Raji (cell line): ENCODE data around the gene POLR1D.

ENCODE experiments used
- POLR2A ChIP-seq: IDR thresholded peaks from 2 replicates; pipeline ENCODE4 v1.6.1; 2011; ENCODE audit warnings: low read depth, low read length, control low read depth; ENCODE audit not compliant: insufficient read depth

Gene POLR1D

DNA sequence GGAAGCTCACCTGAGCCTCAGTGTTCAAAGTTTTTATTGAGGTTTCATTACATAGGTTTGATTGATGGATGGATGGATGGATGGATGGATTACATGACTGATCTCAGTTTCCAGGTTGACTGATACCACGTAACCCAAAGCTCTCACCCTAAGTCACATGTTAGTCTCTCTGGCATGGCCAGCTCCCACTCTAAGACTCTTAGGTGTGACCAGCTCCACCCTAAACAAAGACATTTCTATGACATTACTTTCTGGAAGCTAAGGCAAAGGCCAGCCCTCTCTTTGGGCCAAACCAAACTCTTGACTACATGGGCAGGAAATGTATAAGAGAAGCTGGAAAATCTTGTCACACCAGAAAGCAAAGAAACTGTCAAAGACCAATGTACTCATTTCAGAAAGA is 28.6 kb downstream of the POLR1D start:
- TF ChIP-seq POLR2A: no peak

DNA sequence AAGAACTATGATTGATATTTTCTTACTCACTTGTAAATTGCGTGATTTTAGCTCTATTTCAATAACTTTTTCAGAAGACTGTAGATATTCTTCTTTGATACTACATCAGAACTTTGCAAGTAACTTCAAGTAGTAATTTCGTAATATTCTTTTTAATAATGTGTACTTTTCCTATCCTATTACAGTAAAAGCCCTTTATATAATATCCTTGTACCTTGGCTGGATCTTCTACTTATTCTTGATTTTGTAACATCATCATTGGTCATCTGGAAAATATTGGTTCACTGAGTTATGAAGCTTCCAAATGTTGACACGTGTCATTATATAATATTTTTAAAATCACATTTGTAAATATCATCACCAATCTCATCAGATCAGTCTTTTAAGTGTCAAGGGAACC is 32.4 kb downstream of the POLR1D start:
- no peak for TF ChIP-seq POLR2A

DNA sequence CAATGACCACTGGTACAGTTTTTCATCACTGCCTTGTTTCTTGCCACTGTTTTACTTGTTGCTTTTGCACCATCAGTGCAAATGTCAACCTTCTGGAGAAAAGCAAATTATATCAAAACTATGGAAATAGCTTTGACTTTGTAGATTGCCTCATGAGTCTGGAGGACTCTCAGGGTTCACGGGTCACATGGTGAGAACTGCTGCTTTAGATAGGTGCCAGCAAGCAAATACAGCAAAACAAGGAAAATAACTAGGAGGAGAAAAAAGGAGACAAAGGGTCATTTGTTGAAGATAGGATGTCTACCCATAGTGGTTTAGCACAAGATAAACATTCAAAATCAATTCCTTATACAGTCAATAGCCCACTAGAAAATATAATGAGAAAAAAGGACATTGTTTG is 33.1 kb downstream of the POLR1D start:
- no peak for TF ChIP-seq POLR2A

DNA sequence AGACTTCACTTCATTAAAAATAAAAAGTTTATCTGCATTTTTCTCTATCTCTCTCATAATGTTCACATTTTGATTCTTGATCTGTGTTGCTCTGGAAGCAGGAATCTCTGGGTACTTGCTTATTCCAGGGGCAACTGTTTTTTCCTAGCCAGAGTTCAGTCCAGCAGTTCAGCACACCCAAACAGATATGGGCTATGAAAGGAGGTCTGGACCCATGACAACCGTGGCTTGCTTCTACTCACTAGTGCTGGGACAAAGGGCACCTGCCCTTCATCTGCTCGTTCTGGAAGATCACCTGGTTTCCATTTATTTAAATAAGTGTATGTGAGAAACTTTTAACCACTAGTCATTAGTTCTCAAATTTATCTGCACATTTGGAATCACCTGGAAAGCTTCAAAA is 36.0 kb downstream of the POLR1D start:
- TF ChIP-seq POLR2A: no peak

DNA sequence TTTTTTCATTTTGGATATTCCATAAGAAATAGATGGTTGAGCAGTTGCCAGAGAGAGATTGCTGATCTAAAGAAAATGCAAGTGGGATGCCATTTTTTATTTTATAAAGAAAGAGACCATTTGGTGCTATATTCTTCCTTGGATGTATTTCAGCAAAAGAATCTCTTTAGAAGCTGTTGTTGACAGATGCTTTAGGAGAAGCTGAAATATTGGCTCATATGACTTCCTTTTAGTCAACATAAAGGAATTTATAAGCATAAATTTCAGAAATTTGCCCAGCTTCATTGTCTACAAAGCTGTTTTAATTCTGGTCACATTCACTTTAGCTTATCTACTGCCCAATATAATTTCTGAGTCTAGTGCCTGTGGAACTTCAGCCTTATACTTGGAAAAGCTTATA is 36.9 kb downstream of the POLR1D start:
- no peak for TF ChIP-seq POLR2A

DNA sequence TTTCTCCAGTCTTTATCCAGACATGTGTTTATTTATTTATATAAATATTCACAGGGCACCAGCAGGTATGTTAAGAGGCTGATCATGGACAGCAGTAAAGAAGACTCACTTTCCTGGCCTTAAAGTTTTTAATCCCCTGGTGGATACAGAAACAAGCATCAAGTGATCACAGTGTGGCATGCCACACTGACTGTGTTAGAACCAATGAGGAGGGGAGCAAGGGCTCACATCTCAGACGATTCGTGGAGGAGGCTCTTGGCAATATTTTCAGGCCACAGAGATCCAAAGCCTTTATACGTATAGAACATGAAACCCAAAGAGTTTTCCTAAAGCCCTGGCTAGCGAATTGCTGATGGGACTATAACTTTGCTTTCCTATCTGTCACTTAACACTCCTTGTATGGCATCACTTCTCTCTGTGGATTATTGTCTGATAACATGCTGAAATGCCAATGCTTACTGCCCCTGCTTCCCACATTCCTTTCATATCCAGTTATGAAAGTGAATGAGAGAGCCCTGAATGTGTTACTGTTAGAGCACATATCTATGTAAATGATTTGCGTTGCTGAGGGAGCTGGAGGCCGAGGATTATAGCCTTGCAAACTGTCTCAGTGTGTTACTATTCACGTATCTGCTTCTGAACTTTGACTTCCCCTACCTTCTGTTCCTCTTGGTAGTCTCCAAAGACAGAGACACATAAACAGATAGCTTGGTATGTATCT is 37.6 kb downstream of the POLR1D start:
- TF ChIP-seq POLR2A: no peak

DNA sequence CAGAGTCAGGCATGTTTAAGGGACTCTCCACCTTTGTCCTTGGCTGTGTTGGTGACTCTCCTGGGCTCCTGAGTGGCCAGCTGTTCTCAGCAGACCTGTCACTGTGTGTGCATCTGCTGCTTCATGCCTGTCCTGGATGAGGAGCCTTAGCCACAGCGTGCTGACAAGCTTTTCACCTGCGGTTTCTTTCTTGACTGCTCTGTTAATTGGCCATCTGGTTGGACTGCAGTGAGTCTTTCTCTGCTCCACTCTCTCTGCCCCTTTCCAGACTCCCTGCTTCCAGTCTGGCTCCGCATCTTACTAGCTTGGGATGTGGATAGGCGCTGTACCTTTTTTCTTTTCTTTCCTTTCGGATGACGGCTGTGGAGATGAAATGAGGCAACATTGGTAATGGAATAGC is 38.8 kb downstream of the POLR1D start:
- TF ChIP-seq POLR2A: no peak

DNA sequence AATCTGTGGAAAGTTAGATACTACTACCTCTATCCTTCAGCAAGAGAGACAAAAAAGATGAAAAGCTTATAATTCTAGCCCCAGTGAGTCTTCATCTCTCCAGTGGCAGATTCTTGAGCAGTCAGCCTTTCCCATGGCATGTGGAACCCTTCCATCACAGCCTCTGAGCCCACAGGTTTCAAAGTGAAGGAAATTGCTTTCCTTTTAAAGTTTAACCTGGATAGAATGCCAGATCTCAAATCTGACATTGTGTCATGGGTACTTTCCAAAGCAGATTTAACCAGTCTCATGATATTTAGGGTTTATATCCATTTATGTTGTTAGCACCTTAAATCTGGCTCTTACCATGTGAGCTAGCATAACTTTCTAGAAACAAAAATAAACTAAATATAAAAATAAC is 39.3 kb downstream of the POLR1D start:
- TF ChIP-seq POLR2A: no peak

DNA sequence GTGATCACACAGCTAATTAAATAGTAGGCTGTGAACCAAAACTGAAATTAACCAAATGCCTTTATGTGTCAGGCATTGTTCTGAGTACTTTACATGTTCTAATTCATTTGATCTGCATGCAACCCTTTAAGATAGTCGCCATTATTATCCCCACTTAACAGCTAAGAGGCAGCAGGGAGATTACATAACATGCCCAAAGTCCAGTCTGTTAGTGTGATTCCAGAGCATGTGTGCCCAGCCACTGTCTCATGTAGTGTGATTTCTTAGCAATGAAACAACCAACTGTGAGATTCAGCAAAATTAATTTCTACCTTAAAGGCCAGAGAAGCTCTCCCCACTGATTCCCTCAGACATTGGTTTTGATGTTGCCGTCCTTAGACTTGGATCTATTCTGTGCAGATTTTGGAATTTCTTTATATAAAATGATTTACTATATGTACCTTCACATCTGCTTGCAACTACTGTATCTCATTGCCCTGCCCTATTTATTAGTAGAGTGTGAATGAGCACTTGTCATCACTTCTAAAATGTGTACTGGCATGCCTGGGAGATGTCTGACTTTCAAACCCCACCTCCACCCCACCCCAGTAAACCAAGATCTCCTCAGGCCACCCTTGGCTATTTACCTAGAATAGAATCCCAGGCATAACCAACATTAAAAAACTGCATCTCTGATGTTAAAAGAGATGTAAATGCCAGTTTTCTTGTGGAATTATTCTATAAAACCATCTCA is 41.2 kb downstream of the POLR1D start:
- no peak for TF ChIP-seq POLR2A

DNA sequence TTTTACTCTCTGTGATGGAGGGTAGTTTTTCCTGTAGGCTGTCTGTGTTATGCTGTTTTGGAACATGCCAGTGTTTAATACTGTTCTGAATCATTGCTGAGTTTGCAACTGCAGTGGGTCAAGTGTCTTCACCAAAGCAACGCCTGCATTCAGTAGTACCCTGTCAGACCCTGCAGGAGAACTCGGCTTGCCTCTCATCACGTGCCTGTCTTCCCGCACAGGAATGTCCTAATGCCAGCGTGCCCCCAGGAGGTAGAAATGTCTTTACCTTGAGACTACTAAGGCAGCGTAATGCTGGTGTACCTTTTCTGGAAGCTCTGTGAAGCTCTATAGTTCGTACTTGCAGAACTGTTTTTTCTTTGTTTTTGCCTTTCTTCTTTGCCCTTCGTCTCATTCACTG is 42.3 kb downstream of the POLR1D start:
- no peak for TF ChIP-seq POLR2A

DNA sequence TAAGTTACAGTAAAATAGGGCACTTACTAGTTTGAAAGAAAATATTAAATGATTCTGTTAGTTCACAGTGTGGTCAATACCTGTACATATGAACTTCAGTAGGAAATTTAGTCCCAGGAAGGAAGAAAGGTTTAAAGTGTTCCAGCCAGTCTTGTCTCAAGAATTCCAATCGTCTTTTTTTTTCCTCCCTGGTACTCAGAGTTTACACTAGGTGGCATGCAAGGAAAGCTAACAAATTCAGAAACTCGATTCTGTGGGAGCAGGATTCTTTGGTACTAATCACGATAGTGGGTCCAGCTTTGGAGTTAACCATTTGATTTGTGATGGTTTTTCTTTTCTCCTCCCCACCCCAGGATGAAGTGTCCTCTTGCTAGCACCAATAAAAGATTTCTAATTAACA is 43.6 kb downstream of the POLR1D start:
- no peak for TF ChIP-seq POLR2A

DNA sequence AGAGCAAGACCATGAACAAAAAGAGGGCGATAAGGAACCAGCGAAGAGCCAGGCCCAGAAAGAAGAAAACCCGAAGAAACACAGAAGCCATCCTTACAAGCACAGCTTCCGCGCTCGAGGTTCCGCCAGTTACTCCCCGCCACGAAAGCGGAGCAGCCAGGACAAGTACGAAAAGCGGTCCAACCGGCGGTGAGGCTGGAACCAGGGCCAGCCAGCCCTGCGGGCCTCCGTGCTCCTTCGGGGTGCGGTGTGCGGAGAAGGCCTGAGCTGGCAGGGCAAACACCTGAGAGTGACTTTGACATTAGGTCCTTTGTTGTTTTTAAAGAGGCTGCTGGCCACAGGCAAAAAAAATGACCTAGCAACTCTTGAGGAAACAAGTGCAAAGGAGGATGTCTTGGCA is 44.1 kb downstream of the POLR1D start:
- no peak for TF ChIP-seq POLR2A

DNA sequence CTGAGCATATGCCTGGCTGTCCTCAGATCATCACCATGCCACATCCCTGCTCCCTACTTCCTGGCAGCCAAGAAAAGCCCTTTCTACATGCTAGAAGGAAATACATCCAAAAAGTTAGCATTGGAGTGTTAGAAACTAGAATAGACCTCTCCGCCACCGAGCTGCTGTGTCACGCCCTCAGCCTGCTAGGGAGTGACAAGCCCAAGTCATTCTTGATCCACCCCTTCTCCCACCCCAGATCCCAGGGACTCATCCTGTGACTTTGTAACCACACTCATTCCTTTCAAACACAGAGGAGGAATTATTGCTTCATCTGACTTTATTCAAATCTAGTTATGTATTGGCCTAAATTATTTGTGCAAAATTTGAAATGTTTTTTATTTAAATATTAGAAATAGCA is 45.3 kb downstream of the POLR1D start:
- TF ChIP-seq POLR2A: no peak

DNA sequence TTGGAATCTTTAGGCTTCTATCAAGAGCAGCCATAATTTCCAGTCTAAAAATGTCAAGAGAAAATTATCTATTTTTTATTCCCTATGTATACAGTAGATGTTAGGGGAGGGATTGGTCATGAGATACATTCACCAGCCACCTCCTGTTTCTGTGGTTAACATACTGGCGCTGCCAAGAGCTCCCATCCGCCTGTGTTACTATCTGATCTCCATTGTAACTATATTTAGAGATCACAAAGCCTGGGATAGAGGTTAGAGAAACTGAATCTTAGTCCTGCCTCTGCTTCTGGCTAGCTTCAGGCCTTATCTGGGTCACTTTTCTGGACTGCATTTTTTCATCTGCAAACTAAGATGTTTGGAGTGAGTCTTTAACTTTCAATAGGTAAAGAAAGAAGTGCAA is 46.3 kb downstream of the POLR1D start:
- TF ChIP-seq POLR2A: no peak

DNA sequence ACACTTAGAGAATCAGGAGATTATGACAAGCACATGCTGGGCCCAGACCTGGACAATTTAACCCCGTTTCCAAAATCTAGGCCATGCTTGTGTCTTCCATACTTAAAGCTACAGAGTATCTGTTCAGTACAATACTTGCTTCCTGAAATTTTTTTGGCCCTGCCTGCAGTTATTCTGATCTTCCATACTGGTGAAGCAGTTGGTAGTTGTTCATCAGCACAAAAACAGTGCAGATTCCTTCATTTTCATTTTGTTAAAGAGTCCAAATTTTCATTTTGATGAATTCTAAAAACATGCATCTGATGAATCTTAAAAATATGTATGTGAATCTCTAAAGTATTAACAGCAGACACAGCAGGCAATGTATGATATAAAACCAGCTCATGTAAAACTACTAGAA is 49.2 kb downstream of the POLR1D start:
- no peak for TF ChIP-seq POLR2A

DNA sequence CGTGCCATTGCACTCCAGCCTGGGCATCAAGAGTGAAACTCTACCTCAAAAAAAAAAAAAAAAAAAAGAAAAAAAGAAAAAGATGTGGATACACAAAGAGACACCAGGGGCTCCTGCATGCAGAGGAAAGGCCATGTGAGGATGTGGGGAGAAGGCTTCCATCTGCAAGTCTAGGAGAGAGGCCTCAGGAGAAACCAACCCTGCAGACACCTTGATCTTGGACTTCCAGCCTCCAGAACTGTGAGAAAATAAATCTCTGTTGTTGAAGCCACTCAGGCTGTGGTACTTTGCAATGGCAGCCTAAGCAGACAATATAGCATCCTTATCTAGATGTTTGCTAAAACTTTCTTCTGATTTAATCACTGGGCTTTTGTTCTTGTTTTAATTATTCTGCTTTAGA is 50.3 kb downstream of the POLR1D start:
- no peak for TF ChIP-seq POLR2A
